HG03439 (cell line): ENCODE measurements around the gene DYNC2LI1.

Source experiments
- ATAC-seq: cut with Tn5 transposase; IDR thresholded peaks from one replicate; pipeline ENCODE4 v1.9.1; 2021; ENCODE audit warnings: mild to moderate bottlenecking, moderate library complexity; ENCODE audit not compliant: unreplicated experiment

Gene DYNC2LI1

DNA sequence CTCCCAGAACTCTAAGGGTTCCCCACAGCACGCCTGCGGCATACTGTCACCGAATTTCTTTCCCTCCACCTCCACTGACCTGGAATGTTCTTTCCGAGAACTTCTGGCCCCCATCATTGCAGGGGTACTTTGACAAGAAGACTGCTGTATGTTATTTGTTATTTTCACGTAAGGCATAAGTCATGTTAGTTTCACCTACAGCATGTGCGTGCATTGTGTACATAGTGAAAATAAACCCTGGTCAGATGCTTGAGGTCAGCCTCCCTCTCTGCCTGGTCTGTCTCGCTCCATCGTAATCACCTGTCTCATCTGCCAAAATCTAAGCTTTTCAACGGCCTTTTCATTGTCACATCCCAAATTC, 69.0 kb downstream of the DYNC2LI1 start:
- ATAC-seq: no peak

DNA sequence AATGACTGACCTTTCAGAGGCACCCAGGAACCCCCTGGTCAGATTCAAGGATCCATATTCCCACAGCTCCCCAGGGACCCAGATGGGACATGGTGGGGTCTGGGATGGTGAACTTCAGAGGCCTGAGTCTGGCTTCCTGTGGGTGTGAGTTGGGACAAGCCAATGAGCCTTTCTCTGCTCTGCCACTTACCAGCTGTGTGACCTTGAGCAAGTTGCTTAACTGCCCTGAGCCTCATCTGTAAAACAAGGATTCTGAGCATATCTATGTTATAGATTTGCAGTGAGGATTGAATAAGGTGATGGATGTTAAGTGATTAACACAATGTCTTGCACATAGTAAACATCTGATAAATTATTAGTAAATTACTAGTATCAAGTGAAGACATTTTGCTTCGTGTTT, 71.3 kb downstream of the DYNC2LI1 start:
- ATAC-seq: no peak

DNA sequence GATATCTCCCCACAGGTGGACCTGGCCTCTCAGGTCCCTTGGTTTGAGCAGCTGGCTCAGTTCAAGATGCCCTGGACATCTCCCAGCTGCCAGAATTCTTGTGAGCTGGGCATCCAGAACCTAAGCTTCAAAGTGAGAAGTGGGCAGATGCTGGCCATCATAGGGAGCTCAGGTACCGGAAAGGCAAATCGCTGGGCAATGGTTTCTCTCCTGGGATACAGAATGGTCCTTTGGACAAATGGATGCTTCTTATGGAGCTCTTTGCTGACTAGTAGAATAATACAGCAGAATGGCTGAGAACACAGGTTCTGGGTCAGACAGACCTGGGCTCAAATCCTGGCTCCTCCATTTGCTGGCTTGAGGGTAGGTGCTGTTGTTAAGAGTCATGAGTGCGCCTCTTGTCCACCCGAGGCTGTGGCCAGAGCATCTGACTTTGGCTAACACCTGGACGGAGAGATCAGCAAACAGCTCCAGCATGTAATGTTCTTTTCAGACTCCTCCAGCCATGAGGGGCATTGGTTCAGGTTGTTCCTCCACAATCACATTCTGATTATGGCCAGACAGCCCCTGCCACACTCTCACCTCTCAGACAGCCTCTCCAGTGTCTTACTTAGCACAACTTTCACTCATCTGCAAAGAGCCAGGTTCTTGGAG, 72.4 kb downstream of the DYNC2LI1 start:
- no peak for ATAC-seq

DNA sequence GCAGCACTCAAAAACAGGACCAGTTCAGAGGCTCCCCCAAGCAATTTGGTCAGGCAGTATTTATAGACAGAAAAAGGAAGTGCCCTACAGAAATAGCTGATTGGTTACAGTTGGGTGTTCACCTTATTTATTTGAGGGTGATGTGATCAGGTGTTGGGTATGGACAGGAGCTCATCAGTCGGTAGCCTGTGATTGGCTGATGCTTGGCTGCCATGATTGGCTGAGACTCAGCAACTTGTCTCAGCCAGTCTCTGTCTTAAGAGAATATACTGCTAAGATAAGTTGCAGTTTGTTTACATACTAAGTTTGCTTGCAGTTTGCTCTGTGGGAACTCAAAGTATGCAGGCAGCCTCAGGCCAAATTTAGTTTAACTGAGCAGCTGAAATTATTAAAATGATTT, 74.4 kb downstream of the DYNC2LI1 start:
- ATAC-seq: no peak

DNA sequence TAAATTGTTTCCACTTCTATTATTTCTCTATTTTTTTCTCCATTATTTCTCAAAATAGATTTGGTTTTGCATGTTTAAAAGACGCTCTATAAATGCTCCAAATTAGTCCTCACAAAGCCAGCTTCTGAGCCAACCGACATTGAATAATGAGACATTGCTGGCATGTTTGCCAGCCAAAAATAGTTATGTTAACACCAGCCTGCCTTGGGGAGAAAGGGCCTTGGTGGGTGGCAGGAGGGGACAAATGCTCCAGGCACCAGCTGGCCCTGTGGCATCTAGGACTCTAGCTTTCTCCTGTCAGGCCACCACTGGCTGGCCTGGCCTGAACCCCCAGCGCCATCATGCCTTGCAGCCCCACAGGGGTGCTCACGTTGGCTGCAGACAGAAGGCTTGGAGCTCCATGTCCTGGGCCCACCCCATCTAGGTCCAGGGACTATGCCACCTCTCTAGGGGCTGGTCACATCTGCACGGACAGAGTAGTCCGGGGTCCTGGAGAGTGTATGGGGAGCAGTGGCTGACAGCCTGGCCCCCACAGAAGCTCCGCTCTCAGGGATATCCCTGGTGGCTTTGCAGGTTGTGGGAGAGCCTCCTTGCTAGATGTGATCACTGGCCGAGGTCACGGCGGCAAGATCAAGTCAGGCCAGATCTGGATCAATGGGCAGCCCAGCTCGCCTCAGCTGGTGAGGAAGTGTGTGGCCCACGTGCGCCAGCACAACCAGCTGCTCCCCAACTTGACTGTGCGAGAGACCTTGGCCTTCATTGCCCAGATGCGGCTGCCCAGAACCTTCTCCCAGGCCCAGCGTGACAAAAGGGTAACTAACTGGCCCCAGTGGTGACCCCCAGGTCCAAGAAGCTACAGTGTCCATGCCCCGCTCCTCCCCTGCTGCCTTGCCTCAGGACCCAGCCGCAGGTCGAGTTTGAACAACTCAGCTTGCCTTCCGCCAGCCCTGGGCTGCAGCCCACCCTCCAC, 77.5 kb downstream of the DYNC2LI1 start:
- no peak for ATAC-seq

DNA sequence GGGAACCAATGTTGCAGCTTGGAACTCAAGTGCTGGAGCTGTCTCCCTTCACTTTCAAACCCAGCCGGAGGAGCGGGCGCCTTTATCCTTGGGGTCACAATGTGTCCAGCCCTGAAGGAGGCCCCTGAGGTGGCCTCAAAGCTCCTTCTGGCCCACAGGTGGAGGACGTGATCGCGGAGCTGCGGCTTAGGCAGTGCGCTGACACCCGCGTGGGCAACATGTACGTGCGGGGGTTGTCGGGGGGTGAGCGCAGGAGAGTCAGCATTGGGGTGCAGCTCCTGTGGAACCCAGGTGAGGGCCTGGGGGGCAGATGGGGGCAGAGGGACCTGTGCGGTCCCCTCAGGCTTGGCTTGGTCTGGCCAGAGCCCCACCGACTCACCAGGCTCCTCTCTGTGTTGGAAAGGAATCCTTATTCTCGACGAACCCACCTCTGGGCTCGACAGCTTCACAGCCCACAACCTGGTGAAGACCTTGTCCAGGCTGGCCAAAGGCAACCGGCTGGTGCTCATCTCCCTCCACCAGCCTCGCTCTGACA, 78.4 kb downstream of the DYNC2LI1 start:
- no peak for ATAC-seq

DNA sequence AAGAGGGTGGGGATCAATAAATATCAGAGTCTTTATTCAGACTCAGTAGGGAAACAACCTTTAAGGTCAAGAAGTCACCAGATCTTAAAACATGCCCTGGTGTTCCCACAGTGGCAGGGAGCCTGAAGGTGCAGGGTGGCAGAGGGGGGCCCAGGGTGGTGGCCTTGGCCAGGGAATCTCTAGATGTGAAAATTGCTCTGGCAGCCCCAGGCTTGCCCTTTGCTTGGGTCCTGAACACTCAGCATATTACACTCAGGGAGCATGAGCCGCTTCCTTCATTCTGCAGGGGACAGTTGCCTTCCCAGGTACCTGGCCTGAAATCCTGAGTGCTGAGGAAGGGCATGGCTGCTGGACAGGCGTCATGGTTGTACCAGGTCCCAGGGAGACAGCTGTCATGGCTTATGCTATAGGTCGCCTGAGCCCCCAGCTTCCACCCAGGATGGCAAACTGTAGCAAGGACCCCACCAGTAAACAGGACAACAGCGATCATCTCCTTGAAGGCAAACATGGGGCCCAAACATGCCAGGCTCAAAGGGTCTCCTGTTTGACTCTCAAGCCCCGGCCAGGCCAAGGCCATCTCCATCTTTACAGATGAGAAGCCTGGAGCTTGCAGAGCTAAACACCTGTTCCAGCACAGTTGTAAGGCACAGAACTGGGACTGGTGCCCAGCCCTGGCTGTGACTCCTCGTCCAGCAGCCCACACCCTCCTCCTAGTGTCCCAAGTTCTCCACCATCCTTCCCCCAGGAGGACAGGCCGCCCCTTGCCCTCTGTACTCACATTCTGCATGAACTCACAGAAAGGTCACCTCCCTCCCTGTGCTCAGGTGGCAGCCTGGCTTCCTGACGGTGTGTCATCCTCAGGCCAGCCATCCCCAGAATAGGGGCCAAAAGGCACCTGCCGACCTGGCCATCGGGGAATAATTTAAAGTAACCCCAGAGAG, 79.6 kb downstream of the DYNC2LI1 start:
- no peak for ATAC-seq

DNA sequence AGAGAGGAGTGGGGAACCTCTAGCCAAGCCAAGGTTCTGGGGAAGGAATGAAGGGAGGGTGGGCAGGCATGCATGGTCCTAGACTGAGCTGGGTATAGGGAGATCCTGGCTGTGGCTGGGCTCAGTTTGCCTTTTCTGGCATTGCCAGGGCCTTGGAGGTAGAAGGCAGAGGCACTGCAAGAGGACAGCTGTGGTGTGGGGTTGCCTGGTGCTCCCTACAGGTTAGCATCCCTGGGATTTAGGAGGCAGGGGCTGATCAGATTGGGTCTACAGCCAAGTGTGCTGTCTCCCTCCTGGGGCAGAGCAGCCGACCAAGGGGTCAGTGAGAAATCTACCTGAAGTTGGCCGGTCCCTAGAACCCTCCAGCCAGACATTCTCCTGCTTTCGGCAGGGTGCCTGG, 80.8 kb downstream of the DYNC2LI1 start:
- no peak for ATAC-seq

DNA sequence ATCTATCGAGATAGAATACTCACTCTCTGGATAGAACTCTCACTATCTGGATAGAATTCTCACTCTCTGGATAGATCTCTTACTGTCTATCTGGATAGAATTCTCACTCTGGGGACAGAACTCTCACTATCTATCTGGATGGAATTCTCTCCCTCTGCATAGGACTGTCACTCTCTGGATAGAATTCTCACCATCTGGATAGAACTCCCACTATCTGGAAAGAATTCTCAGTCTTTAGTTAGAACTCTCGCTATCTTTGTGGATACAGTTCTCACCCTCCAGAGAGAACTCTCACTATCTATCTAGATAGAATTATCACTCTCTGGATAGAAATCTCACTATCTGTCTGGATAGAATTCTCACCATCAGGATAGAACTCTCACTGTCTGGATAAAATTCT, 81.5 kb downstream of the DYNC2LI1 start:
- ATAC-seq: no peak
